ENCODE results near the gene ASPSCR1. TPM values are rescaled to one million over a fixed set of nuclear protein-coding genes. Genes with fewer than 3 reads are reported as not detected.
A peak's percentile ranks its signal among the peaks of the same experiment; 100 is the strongest.
"Not testable (repeated sequence)": the region's sequence is repeated elsewhere in the genome, so short reads cannot be mapped to it uniquely, and the experiment has no call there.

ASPSCR1 gene
- total and polyA plus RNA-seq, 2 donors from 2014 or later: 35.2 to 57.5 TPM

DNA sequence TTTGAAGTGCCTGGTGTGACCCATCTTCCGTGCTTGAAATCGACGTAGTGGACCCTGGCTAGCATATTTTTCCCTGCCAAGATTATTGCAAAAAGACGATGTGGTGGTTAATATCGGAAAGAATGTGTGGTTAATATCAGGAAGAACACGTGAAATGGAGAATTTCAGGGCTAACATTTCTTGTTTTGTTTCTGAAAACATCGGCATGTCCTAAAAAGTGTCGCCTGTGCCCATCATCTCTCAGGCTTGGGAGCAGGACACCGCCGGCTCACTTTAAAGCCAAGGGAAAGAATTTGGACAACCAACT, 60.4 kb downstream of the ASPSCR1 start:
- no peaks in the 10 kb centered on the region for H3K27me3 ChIP-seq (ENCODE audit: control insufficient read depth, insufficient read depth, low read length)
- H3K4me1 ChIP-seq (ENCODE audit: control insufficient read depth in 2 of 3, insufficient read depth in 2 of 3, low read depth in 1 of 3, low read length in 3 of 3): peaks cover 3 to 16% (median 5%) of the 10 kb centered on the region in 3 donors
- DNase-seq (no peak), FAIRE-seq (no peak)
- H3K4me3 ChIP-seq (ENCODE audit: low read length in 3 of 3): peak overlapping the region; percentile 21 to 84 (median 69)
- H3K27ac ChIP-seq (ENCODE audit: low read depth in 2 of 2, low read length in 2 of 2): peak overlapping the region; percentile 78 to 99
- TF ChIP-seq, protein P1, sequence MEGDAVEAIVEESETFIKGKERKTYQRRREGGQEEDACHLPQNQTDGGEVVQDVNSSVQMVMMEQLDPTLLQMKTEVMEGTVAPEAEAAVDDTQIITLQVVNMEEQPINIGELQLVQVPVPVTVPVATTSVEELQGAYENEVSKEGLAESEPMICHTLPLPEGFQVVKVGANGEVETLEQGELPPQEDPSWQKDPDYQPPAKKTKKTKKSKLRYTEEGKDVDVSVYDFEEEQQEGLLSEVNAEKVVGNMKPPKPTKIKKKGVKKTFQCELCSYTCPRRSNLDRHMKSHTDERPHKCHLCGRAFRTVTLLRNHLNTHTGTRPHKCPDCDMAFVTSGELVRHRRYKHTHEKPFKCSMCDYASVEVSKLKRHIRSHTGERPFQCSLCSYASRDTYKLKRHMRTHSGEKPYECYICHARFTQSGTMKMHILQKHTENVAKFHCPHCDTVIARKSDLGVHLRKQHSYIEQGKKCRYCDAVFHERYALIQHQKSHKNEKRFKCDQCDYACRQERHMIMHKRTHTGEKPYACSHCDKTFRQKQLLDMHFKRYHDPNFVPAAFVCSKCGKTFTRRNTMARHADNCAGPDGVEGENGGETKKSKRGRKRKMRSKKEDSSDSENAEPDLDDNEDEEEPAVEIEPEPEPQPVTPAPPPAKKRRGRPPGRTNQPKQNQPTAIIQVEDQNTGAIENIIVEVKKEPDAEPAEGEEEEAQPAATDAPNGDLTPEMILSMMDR (IDR thresholded peaks at IDR 0.05; ENCODE audit: borderline replicate concordance, extremely low read depth, insufficient read depth): no peak
- peak overlapping the region in 1 of 3 donors; percentile 61 for H3K9ac ChIP-seq (ENCODE audit: low read length in 3 of 3)
- no peaks in the 10 kb centered on the region for H3K9me3 ChIP-seq (ENCODE audit: control insufficient read depth in 2 of 3, insufficient read depth in 1 of 3, low read length in 3 of 3)
- intact Hi-C loops (cut with DNase I): loop anchor here (10.0 kb wide), 1 partner anchor 117 kb away; no protein-coding TSS in a partner anchor
- H3K36me3 ChIP-seq (ENCODE audit: control insufficient read depth in 2 of 3, insufficient read depth in 3 of 3, low read length in 3 of 3): peaks cover 0 to 7% (median 0%) of the 10 kb centered on the region in 3 donors

DNA sequence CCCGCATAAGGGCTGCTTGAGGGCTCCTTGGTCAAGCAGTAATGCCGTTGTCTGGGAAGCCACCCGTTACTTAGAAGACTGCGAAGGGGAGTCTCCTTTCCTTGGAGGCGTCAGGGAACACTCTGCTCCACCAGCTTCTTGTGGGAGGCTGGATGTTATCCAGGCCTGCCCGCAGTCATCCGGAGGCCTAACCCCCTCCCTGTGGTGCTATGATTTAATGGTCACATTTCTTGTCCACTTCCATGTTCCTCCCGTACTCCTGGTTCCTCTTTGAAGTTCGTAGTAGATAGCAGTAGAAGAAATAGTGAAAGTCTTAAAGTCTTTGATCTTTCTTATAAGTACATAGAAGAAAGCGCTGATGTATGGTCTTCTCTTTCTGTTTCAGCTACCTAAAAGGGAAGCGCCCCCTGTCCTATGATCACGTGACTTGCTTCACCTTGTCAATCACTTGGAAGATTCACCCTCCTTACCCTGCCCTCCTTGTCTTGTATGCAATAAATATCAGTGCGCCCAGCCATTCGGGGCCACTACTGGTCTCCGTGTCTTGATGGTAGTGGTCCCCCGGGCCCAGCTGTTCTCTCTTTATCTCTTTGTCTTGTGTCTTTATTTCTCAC, 61.5 kb downstream of the ASPSCR1 start:
- intact Hi-C loops (cut with DNase I): loop anchor here (10.0 kb wide), 1 partner anchor 116 kb away; no protein-coding TSS in a partner anchor
- FAIRE-seq; H3K9me3 ChIP-seq (ENCODE audit: control insufficient read depth in 2 of 3, insufficient read depth in 1 of 3, low read length in 3 of 3); DNase-seq; H3K36me3 ChIP-seq (ENCODE audit: control insufficient read depth in 2 of 3, insufficient read depth in 3 of 3, low read length in 3 of 3); H3K9ac ChIP-seq (ENCODE audit: low read length in 3 of 3); H3K27ac ChIP-seq (ENCODE audit: low read depth in 2 of 2, low read length in 2 of 2); H3K4me3 ChIP-seq (ENCODE audit: low read length in 3 of 3); H3K27me3 ChIP-seq (ENCODE audit: control insufficient read depth, insufficient read depth, low read length): not testable (repeated sequence)
- H3K4me1 ChIP-seq (ENCODE audit: control insufficient read depth in 2 of 3, insufficient read depth in 2 of 3, low read depth in 1 of 3, low read length in 3 of 3): peaks cover 3 to 16% (median 5%) of the 10 kb centered on the region in 3 donors

DNA sequence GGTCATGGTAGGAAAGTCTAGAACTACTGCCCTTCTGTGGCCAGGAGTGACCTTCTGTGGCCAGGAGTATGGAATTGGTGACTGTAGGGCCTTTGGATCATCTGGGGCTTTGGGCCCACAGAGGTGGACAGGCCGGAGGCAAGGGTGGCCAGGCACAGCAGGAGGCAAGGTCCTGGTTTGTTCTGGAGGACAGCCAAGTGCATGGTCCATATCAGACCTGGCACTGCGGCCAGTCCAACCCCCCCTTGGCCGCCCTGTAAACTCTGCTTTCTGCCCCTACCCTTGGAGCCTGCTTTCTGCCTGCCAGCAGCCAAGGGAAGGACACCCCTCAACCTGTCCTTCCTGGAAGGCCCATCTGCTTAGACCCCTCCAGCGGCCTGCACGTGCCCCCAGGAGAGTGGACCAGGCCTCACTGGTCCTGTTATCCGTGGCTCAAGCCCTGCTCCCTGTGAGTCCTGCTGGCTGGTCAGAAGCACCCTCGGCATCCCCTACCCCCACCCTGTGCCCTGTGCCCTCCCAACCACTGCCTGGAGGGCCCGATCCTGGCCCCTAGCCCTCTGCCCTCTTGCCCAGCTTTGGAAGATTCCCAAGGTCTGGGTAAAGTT, 62.4 kb downstream of the ASPSCR1 start:
- intact Hi-C loops (cut with DNase I): loop anchor here (10.0 kb wide), 1 partner anchor 115 kb away; no protein-coding TSS in a partner anchor
- Histone ChIP-seq H3K4me3 (ENCODE audit: low read length in 3 of 3) (no peak overlapping the region), H3K27ac (ENCODE audit: low read depth in 2 of 2, low read length in 2 of 2) (peak overlapping the region in 1 of 2 donors; percentile 63), H3K9ac (ENCODE audit: low read length in 3 of 3) (no peak overlapping the region), H3K9me3 (ENCODE audit: control insufficient read depth in 2 of 3, insufficient read depth in 1 of 3, low read length in 3 of 3) (no peaks in the 10 kb centered on the region), H3K4me1 (ENCODE audit: control insufficient read depth in 2 of 3, insufficient read depth in 2 of 3, low read depth in 1 of 3, low read length in 3 of 3) (peaks cover 3 to 16% (median 5%) of the 10 kb centered on the region in 3 donors), H3K27me3 (ENCODE audit: control insufficient read depth, insufficient read depth, low read length) (no peaks in the 10 kb centered on the region), H3K36me3 (ENCODE audit: control insufficient read depth in 2 of 3, insufficient read depth in 3 of 3, low read length in 3 of 3) (peaks cover 0 to 7% (median 0%) of the 10 kb centered on the region in 3 donors)
- TF ChIP-seq, protein P1 (IDR thresholded peaks at IDR 0.05; ENCODE audit: borderline replicate concordance, extremely low read depth, insufficient read depth): no peak
- no peak for DNase-seq
- no peak for FAIRE-seq

DNA sequence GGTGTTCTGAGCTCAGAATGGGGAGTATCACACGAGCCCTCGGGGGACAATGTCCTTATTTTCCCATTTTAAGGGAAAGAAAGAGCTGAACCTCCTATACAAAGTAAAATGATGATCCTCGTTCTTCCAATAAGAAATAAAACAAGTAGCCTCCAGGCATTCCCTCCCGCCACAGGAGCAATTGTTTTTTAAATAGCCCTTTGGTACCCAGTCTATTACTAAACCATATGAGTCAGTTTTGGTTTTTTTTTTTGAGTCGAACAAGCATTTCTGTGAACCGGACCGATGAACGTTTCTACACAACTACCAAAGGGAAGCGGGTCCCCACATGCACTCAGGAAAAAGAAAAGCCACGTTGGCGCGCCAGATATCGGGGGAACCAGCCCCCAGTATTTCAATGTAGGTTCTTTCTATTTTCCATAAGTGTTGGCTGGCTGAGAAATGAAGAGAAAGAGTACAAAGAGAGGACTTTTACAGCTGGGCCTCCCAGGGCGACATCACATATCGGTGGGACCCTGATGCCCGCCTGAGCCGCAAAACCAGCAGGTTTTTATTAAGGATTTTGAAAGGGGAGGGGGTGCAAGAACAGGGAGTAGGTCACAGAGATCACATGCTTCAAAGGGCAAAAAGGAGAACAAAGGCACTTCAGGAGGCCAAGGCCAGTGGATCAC, 63.9 kb downstream of the ASPSCR1 start:
- no peak overlapping the region for H3K27ac ChIP-seq (ENCODE audit: low read depth in 2 of 2, low read length in 2 of 2)
- no peak for FAIRE-seq
- intact Hi-C loops (cut with DNase I): no loop called here
- H3K9me3 ChIP-seq (ENCODE audit: control insufficient read depth in 2 of 3, insufficient read depth in 1 of 3, low read length in 3 of 3): no peaks in the 10 kb centered on the region
- H3K4me1 ChIP-seq (ENCODE audit: control insufficient read depth in 2 of 3, insufficient read depth in 2 of 3, low read depth in 1 of 3, low read length in 3 of 3): peaks cover 3 to 7% (median 5%) of the 10 kb centered on the region in 3 donors
- no peak overlapping the region for H3K9ac ChIP-seq (ENCODE audit: low read length in 3 of 3)
- DNase-seq: no peak
- no peaks in the 10 kb centered on the region for H3K36me3 ChIP-seq (ENCODE audit: control insufficient read depth in 2 of 3, insufficient read depth in 3 of 3, low read length in 3 of 3)
- no peaks in the 10 kb centered on the region for H3K27me3 ChIP-seq (ENCODE audit: control insufficient read depth, insufficient read depth, low read length)
- TF ChIP-seq, protein P1 (IDR thresholded peaks at IDR 0.05; ENCODE audit: borderline replicate concordance, extremely low read depth, insufficient read depth): no peak
- H3K4me3 ChIP-seq (ENCODE audit: low read length in 3 of 3): no peak overlapping the region

Data from kidney (tissue), 14 donors.